ENCODE data around the gene CIAO3.
"Not testable (repeated sequence)": the region's sequence is repeated elsewhere in the genome, so short reads cannot be mapped to it uniquely, and the experiment has no call there.

Gene CIAO3

DNA sequence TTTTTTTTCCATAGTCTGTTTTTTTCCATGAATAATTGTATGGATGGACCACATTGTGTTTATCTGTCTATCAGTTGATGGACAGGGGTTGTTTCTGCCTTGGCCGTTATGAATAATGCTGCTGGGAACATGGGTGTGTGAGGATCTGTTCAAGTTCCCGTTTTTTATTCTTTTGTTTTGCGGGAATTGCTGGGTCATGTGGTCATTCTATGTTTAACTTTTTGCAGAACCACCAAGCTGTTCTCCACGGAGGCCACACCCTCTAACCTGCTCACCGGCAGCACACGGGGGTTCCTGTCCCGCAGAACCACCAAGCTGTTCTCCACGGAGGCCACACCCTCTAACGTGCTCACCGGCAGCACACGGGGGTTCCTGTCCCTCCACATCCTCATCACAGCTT is 13.9 kb upstream of the CIAO3 start:
- H3K36me3 Mint-ChIP-seq = no peaks in the 10 kb centered on the region
- DNase-seq (ENCODE audit: low spot score in 2 of 2) = no peak
- no peak for ATAC-seq
- no peak overlapping the region for H3K27ac Mint-ChIP-seq
- no peak overlapping the region for H3K4me3 Mint-ChIP-seq
- no peaks in the 10 kb centered on the region for H3K4me1 Mint-ChIP-seq
- H3K9me3 Mint-ChIP-seq = no peaks in the 10 kb centered on the region

DNA sequence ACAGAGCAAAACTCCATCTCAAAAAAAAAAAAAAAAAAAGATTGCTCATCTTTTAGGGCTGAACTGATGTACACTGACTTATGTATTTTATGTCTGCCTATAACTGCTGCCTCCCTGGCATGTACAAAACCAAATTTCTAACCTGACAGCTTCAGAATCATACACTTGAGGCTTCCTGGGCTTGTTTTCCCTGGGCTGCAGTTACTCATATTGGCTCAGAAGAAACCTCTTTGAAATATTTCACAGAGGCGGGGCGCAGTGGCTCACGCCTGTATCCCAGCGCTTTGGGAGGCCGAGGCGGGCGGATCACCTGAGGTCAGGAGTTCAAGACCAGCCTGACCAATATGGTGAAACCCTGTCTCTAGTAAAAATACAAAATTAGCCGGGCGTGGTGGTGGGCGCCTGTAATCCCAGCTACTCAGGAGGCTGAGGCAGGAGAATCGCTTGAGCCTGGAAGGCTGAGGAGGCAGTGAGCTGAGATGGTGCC is 13.4 kb upstream of the CIAO3 start:
- H3K4me1 Mint-ChIP-seq; H3K9me3 Mint-ChIP-seq; H3K36me3 Mint-ChIP-seq; H3K27ac Mint-ChIP-seq; DNase-seq (ENCODE audit: low spot score in 2 of 2); H3K4me3 Mint-ChIP-seq; ATAC-seq: not testable (repeated sequence)

DNA sequence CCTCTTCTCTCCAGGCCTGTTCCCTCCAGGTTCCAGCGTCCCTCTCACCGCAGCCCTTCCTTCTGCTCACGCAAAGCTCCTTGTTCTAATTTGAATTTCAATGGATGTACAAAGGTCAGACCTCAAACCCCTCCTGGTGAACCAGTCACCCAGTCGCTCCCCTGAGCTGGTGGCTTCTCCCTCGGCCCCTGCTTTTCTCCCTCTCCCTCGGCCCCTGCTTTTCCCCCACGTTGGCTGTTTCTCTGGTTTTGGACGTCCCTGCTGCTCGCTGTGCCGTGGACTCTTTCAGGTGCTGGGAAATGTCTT is 11.2 kb upstream of the CIAO3 start:
- no peak overlapping the region for H3K27ac Mint-ChIP-seq
- H3K4me1 Mint-ChIP-seq = no peaks in the 10 kb centered on the region
- no peak for ATAC-seq
- H3K9me3 Mint-ChIP-seq = no peaks in the 10 kb centered on the region
- no peaks in the 10 kb centered on the region for H3K36me3 Mint-ChIP-seq
- no peak overlapping the region for H3K4me3 Mint-ChIP-seq
- no peak for DNase-seq (ENCODE audit: low spot score in 2 of 2)

DNA sequence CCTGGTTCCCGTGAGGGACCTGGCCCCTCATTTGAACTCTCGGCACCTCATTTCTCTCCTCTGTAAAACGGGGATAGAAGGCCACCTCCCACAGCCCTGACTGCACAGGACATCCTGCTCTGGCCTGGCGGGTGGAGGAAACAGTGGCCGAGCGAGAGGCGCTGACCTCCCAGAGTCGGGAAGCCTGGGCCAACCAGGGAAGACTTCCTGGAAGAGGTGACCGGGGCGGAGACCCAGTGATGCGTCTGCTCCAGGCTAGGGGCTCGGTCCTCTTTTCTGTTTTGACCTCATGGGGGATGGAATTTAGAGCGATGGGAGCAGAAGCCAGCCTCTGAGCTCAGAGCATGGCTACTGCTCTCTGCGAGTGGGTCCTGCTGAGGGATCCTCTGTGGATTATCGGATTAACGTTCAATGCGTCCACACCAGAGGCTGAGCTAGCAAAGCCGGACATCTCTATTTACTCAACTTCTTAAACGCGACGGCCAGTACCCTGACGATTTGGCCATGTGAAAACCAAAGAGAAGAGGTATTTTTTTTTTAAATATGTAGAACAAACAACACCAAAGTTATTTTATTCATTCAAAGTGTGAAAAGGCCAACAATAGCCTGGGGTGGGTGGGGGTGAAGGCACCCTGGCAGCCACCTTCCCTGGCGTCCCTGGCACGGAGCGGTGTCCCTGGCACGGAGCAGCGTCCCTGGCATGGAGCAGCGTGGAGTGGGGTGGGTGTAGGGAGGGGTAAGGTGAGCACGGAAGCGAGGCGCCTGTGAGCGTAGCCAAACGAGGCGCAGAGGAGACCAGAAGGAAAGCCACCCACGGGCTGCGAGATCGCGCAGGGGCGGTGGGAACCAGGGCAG is 10.6 kb upstream of the CIAO3 start:
- Mint-ChIP-seq H3K4me1 (no peaks in the 10 kb centered on the region), H3K4me3 (no peak overlapping the region), H3K9me3 (no peaks in the 10 kb centered on the region), H3K36me3 (no peaks in the 10 kb centered on the region), H3K27ac (no peak overlapping the region)
- no peak for ATAC-seq
- DNase-seq (ENCODE audit: low spot score in 2 of 2) = no peak

DNA sequence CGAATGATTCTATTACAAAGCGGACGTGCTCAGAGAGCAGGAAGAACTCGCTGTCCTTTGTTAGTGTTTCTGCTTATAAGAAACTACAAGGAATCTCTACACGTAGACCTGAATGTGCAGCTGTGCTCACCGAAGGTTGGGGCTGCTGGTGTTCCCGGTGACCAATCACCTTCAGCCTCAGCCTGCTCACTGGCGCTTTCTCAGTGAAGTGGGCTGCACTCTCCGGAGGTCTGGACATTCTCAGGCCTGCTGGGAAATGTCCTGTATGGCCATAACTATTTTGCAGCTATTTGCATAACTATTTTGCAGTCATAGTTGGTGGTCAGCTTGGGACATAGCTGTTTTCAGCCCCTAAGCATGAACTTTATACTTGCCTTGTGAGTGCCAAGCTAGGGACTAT is 9.7 kb upstream of the CIAO3 start:
- no peaks in the 10 kb centered on the region for H3K4me1 Mint-ChIP-seq
- H3K36me3 Mint-ChIP-seq = no peaks in the 10 kb centered on the region
- no peak overlapping the region for H3K4me3 Mint-ChIP-seq
- H3K9me3 Mint-ChIP-seq = no peaks in the 10 kb centered on the region
- no peak for ATAC-seq
- no peak overlapping the region for H3K27ac Mint-ChIP-seq
- no peak for DNase-seq (ENCODE audit: low spot score in 2 of 2)

DNA sequence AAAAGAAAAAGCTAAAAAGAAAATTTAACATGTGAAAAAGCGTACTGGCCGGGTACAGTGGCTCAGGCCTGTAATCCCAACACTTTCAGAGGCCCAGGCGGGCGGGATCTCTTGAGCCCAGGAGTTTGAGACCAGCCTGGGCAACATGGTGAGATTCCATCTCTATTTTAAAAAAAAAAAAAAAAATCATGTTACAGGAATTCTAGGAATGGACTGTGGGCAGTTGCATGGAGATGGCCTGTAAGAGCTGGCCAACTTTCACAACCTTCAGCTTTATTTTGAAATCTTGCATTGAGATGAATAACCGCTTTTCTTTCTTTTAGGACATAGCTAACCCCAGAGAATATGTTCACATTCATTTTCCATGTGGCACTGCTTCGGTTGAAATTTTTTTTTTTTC is 8.2 kb upstream of the CIAO3 start:
- DNase-seq (ENCODE audit: low spot score in 2 of 2) = no peak
- Mint-ChIP-seq H3K4me1 (no peaks in the 10 kb centered on the region), H3K36me3 (no peaks in the 10 kb centered on the region), H3K9me3 (no peaks in the 10 kb centered on the region), H3K4me3 (no peak overlapping the region), H3K27ac (no peak overlapping the region)
- no peak for ATAC-seq

DNA sequence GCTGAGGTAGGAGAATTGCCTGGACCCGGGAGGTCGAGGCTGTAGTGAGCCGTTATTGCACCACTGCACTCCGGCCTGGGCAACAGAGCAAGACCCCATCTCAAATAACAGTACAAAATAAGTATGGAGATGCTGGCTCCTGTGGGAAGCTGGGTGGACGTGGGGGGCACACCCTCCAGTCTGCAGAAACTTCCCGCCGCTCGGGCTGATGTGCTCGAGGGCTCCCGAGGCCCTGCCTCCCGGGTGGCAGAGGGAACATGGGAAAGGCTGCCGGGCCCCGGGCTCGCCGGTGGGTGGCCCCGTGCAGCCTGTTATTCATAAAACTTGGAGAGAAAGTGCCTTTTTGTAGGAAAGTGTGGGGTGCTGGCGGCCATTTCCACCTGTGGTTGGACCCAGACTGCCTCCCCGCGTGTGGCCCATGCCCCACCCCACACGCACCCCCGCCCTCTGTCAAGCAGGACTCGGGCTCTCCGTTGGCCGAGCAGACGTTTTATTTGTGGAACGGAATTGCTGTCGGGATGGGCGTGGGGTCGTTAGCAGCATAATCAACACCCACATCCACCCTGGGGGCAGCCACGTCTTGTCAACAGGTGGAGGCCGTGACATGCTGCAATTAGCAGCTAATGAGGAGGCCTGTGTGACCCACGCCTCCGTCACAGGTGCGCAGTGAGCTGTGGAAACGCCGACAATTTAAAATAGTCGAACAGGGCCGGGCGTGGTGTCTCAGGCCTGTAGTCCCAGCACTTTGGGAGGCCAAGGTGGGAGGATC is 7.4 kb upstream of the CIAO3 start:
- Mint-ChIP-seq H3K4me3 (no peak overlapping the region), H3K27ac (no peak overlapping the region), H3K9me3 (no peaks in the 10 kb centered on the region), H3K36me3 (no peaks in the 10 kb centered on the region), H3K4me1 (no peaks in the 10 kb centered on the region)
- no peak for ATAC-seq
- DNase-seq (ENCODE audit: low spot score in 2 of 2) = no peak

DNA sequence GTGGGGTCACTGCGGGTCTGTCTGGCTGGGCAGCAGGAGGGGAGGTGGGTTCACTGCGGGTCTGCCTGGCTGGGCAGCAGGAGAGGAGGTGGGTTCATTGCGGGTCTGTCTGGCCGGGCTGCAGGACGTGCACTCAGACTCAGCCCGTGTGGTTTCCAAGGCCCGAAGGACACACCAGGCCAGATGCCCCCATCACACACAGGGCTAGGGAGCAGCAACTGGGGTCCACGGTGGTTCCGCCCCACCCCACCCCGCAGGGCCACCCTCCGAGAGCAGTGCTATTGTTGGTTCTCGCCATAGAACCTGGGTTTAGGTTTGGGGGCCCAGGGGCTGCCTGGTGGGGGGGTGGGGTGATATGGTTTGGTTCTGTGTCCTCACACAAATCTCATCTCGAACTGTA is 5.8 kb upstream of the CIAO3 start:
- H3K4me1 Mint-ChIP-seq = no peaks in the 10 kb centered on the region
- H3K4me3 Mint-ChIP-seq = no peak overlapping the region
- no peak overlapping the region for H3K27ac Mint-ChIP-seq
- H3K36me3 Mint-ChIP-seq = no peaks in the 10 kb centered on the region
- H3K9me3 Mint-ChIP-seq = no peaks in the 10 kb centered on the region
- no peak for ATAC-seq
- DNase-seq (ENCODE audit: low spot score in 2 of 2) = no peak

DNA sequence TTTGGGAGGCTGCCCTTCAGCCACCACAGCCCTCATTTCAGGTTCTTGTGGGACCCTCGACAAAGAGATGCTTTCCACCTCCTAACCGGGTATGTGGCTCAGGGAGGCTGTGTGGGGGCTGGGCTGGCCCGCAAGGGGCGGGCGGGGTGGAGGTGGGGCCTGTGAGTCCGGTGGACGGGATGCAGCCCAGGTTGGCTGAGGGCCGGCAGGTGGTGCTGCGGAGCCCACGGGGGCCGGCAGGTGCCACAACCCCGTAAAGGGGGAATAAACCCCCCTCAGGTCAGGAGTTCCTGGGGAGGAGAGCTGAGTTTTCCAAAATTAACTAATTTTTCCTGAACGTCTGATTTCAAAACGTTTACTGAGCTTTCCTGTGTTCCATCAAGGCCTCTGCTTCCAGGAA is 4.9 kb upstream of the CIAO3 start:
- Mint-ChIP-seq H3K27ac (no peak overlapping the region), H3K4me1 (no peaks in the 10 kb centered on the region), H3K4me3 (no peak overlapping the region), H3K36me3 (peaks cover 7% of the 10 kb centered on the region), H3K9me3 (no peaks in the 10 kb centered on the region)
- DNase-seq (ENCODE audit: low spot score in 2 of 2) (no peak), ATAC-seq (no peak)

DNA sequence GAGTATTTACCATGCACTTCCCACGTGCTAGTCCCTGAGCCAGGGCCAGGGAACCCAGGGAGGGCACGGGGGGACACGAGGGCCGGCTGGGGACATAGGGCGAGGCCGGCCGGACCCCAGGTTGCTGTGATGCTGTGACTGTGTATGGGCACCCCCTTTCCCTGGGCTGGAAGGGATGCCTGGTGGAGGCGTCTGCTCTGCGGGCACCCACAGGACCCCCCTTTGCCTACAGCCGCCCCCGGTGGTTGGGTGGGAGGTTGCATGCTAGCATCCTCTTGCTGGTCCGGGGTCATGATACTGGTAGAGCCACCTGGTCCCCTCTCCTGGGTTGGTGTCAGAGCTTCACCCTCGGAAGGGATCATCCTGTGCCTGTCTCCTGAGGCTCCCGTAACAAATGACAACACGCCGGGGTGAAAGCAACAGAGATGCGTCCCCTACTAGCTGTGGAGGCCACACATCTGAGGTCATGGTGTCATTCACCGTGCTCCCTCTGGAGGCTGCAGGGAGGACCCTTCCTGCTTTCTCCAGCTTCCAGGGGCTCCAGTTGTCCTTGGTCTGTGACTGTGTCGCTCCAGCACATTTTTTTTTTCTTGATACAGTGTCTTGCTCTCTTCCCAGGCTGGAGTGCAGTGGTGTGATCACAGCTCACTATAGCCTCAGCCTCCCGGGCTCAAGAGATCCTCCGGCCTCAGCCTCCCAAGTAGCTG is 3.1 kb upstream of the CIAO3 start:
- Mint-ChIP-seq H3K9me3 (no peaks in the 10 kb centered on the region), H3K4me1 (peaks cover 13% of the 10 kb centered on the region), H3K4me3 (no peak overlapping the region), H3K36me3 (peaks cover 10% of the 10 kb centered on the region), H3K27ac (no peak overlapping the region)
- no peak for ATAC-seq
- no peak for DNase-seq (ENCODE audit: low spot score in 2 of 2)

DNA sequence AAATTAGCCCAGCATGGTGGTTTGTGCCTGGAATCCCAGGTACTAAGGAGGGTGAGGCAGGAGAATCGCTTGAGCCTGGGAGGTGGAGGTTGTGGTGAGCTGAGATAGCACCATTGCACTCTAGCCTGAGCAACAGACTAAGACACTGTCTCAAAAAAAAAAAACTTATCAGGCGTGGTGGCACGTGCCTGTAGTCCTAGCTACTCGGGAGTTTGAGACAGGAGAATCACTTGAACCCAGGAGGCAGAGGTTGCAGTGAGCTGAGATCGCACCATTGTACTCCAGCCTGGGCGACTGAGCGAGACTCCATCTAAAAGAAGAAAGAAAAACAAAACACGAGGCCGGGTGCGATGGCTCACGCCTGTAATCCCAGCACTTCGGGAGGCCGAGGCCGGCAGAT is 2.1 kb upstream of the CIAO3 start:
- Mint-ChIP-seq H3K4me1 (peaks cover 13% of the 10 kb centered on the region), H3K36me3 (peaks cover 21% of the 10 kb centered on the region)
- H3K27ac Mint-ChIP-seq; H3K4me3 Mint-ChIP-seq; DNase-seq (ENCODE audit: low spot score in 2 of 2); H3K9me3 Mint-ChIP-seq; ATAC-seq: not testable (repeated sequence)

DNA sequence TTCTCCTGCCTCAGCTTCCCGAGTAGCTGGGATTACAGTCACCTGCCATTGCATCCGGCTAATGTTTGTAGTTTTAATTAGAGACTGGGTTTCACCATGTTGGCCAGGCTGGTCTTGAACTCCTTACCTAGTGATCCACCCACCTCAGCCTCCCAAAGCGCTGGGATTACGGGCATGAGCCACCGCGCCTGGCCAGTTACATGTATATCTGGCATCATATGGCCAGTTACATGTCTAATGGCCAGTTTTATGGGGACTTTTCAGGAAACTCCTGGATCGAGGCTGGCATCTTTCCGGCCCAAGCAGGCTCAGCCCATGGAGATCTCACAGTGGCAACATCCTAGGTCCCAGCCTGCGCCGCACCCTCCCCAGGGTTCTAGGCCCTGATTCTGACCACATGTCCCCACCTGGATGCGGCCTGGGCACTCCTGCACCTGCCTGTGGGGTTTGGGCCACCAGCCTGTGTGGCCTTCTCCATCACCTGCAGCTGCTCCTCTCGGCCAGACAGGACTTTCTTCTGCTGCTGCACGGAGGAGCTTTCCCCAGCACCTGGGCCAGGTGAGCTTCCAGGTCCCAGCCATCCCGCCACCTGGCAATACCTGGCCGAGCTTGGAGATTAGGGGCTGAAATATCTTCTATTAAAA is 1.3 kb upstream of the CIAO3 start:
- Mint-ChIP-seq H3K9me3 (no peaks in the 10 kb centered on the region), H3K4me1 (peaks cover 13% of the 10 kb centered on the region), H3K27ac (no peak overlapping the region), H3K36me3 (peaks cover 28% of the 10 kb centered on the region), H3K4me3 (peak overlapping the region; percentile 72)
- ATAC-seq (no peak), DNase-seq (ENCODE audit: low spot score in 2 of 2) (no peak)

DNA sequence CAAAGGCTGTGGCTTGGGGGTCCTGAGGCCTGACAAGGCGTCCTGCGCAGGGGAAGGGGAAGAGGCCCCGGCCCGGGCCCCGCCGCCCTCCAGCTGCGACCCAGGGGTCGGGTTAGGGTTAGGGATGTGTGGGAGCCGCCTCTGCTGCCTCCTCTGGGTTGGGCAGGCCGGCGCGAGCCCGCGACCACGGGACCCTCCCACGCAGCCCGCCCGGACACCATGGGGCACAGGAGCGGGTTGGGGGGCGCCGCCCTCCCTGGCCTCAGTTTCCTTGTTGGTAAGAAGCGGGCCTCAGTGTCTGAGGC is 386 bp downstream of the CIAO3 start:
- peaks cover 25% of the 10 kb centered on the region for H3K4me1 Mint-ChIP-seq
- peak in 1 of 2 donors; percentile 58 for DNase-seq (ENCODE audit: low spot score in 2 of 2)
- no peak for ATAC-seq
- no peaks in the 10 kb centered on the region for H3K9me3 Mint-ChIP-seq
- H3K27ac Mint-ChIP-seq = peak overlapping the region; percentile 17
- peak overlapping the region; percentile 72 for H3K4me3 Mint-ChIP-seq
- peaks cover 45% of the 10 kb centered on the region for H3K36me3 Mint-ChIP-seq

DNA sequence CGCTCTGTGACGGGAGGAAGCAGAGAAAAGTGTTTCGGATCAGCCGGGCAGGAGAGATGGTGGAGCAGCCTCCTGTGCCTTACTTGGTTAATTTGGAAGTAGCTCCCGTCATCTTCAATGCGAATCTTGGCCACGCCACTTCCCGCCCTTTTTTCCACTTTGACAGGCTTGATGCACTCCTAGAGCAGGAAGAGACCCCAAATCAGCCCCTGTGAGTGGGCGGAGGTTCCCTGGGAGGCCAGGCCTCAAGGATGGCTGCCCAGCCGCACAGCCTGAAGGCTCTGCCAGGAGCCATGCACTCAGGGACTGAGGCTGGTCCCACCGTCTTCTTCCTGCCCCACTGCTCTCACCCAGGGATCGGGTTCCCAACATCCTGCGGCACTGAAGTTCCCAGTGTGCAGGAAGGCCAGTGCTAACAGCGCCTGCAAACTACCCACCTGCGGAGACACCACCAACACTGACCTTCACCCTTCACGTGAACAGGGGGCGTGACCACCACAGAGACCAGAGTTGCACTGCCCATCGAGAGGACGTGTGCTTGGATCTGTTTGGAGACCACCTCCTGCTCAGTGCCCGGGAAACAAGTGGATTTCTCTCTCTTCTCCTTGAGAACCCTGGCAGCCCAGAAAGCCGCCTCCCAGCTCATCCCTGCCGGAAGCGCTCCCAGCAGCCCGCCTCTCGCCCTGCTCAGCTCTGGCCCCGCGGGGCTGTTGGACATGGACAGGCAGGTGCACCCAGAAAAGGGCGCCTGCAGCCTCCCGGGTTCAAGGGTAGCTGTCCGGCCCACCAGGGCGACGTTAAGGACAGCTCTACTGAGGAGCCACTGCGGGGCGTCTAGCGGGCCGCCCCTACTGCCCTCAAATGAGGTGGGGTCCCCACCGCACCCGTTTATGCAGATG is 988 bp downstream of the CIAO3 start:
- peaks cover 30% of the 10 kb centered on the region for H3K4me1 Mint-ChIP-seq
- ATAC-seq (no peak), DNase-seq (ENCODE audit: low spot score in 2 of 2) (no peak)
- peaks cover 51% of the 10 kb centered on the region for H3K36me3 Mint-ChIP-seq
- H3K4me3 Mint-ChIP-seq = peak overlapping the region; percentile 72
- H3K27ac Mint-ChIP-seq = peak overlapping the region; percentile 17
- H3K9me3 Mint-ChIP-seq = no peaks in the 10 kb centered on the region
